SJSA1 (cell line): ENCODE data around the gene GARNL3. TPM values are rescaled to one million over a fixed set of nuclear protein-coding genes. Genes with fewer than 3 reads are reported as not detected.
A peak's percentile ranks its signal among the peaks of the same experiment; 100 is the strongest.

ENCODE experiments used
- DNase-seq, 2 experiments: peaks; one replicate each; pipeline ENCODE4 v3.0.0-alpha.2; 2015 to 2020; ENCODE audit warnings: low spot score in 2 of 2, low read depth in 1 of 2
- H3K27ac ChIP-seq: fragments of 250-450 bp; sonication (Bioruptor Pico); 2 replicates; pipeline ENCODE4 v1.5.1; 2020; ENCODE audit warnings: mild to moderate bottlenecking, moderate library complexity
- H3K27me3 ChIP-seq: fragments of 250-450 bp; sonication (Bioruptor Pico); replicated peaks from 2 replicates; pipeline ENCODE4 v1.5.1; 2020; ENCODE audit warnings: mild to moderate bottlenecking, moderate library complexity
- H3K36me3 ChIP-seq: fragments of 250-450 bp; sonication (Bioruptor Pico); 2 replicates; pipeline ENCODE4 v1.5.1; 2020; ENCODE audit warnings: mild to moderate bottlenecking
- H3K4me1 ChIP-seq: fragments of 250-450 bp; sonication (Bioruptor Pico); replicated peaks from 2 replicates; pipeline ENCODE4 v1.6.1; 2021; ENCODE audit warnings: mild to moderate bottlenecking
- H3K4me3 ChIP-seq: fragments of 250-450 bp; sonication (Bioruptor Pico); 2 replicates; pipeline ENCODE4 v1.5.1; 2020; ENCODE audit warnings: mild to moderate bottlenecking
- H3K9me3 ChIP-seq: fragments of 250-450 bp; sonication (Bioruptor Pico); replicated peaks from 2 replicates; pipeline ENCODE4 v1.5.1; 2020; ENCODE audit warnings: mild to moderate bottlenecking
- total RNA-seq: library from RNA; depleted of rRNA; stranded (reverse); fragments of >200 nt; shearing (Covaris generic); gene quantifications from 2 replicates; pipeline ENCODE4 v1.2.3, GENCODE V29; 2014

GARNL3 gene
- total RNA-seq, 1 experiment from 2014 or later = 2.0 TPM

DNA sequence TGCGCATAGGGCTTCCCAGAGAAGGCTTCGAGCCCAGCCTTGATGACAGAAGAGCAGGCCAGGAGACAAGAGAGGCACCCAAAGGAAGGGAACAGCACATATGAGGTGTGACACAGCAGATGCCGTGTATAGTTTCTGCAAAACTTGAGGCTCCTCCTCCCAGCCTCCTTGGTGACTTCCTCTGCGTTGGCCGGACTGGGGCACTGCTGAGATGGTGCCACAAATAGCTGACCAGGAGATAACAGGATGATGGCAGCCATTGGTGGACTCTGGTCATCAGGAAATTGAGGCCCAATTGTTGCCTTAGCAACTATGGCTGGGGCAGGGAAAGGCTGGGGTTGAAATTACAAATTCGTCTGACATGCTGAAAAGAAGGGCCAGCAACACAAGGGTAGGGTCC lies 154.8 kb downstream of the GARNL3 start:
- no peak overlapping the region for H3K4me3 ChIP-seq
- peaks cover 6% of the 10 kb centered on the region; the same call in 1 of the 2 replicates for H3K4me1 ChIP-seq
- no peak overlapping the region for H3K27ac ChIP-seq
- no peaks in the 10 kb centered on the region for H3K9me3 ChIP-seq
- H3K27me3 ChIP-seq = no peaks in the 10 kb centered on the region
- no peaks in the 10 kb centered on the region for H3K36me3 ChIP-seq
- no peak for DNase-seq

DNA sequence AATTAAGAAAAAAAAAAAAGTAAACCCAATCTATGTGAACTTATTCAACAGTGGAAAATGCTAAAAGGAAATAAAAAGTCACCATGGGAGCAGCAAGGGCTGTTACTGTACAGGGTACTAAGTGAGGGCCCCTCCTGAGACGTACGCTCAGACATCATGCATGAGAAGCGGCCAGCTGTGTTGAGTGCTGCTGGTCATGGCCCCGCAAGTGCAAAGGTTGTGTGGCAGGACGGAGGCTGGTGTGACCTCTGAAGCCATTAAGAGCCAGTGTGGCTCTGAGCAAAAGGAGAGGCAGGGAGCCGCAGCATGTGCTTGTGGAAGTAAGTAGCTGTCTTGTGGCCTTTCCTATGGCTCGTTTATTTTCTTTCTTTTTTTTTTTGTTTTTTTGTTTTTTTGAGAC lies 156.5 kb downstream of the GARNL3 start:
- Histone ChIP-seq H3K9me3 (no peaks in the 10 kb centered on the region), H3K36me3 (no peaks in the 10 kb centered on the region), H3K4me1 (peaks cover 17% of the 10 kb centered on the region), H3K27me3 (no peaks in the 10 kb centered on the region), H3K27ac (no peak overlapping the region), H3K4me3 (no peak overlapping the region)
- no peak for DNase-seq

DNA sequence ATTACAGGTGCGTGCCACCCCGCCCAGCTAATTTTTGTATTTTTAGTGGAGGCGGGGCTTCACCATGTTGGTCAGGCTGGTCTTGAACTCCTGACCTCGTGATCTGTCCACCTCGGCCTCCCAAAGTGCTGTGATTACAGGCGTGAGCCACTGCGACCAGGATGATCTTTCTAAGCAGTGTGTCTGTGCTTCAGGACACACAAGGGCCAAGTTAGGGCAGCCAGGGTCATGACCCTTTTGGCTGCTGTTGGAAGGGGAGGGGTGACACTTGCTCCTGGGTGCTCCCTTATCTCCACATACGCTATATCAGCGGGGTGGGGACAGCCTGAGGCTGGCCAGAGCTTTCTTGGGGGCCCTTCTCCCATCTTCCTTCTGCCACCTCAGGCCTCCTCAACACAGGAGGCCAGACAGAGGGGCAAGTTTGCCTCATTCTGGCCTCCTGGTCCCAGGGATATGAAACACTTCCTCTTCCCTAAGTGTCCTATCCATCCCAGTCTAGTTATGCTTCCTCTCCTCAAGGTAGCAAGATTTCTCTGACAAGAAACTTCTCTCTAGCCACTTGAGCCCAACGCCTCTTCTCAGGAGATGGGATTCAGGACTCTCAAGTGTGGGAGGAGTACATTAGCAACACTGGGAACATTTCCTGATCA lies 157.7 kb downstream of the GARNL3 start:
- Histone ChIP-seq H3K4me3 (no peak overlapping the region), H3K9me3 (no peaks in the 10 kb centered on the region), H3K27me3 (no peaks in the 10 kb centered on the region), H3K4me1 (peaks cover 17% of the 10 kb centered on the region), H3K27ac (no peak overlapping the region), H3K36me3 (peaks cover 5% of the 10 kb centered on the region; the same call in 1 of the 2 replicates)
- DNase-seq = no peak

DNA sequence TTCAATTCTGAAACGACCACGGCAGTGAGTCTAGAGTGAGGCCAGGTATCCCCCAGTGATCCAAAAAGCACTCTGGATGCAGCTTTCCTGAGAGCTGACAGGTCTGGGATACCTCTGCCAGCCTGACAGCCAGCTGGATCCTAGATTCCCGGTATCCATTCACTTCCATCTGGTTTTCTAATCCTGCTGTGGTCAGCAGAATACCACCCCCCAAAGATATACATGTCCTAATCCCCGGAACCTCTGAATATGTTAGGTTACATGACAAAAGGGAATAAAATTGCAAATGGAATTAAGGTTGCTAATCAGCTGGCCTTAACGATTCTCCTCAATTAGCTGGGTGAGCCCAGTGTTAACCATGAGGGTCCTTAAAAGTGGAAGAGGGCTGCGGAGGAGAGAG lies 158.2 kb downstream of the GARNL3 start:
- Histone ChIP-seq H3K4me3 (peak overlapping the region; percentile 75), H3K9me3 (no peaks in the 10 kb centered on the region), H3K4me1 (peaks cover 17% of the 10 kb centered on the region), H3K27ac (no peak overlapping the region), H3K27me3 (no peaks in the 10 kb centered on the region), H3K36me3 (peaks cover 5% of the 10 kb centered on the region; the same call in 1 of the 2 replicates)
- DNase-seq = no peak

DNA sequence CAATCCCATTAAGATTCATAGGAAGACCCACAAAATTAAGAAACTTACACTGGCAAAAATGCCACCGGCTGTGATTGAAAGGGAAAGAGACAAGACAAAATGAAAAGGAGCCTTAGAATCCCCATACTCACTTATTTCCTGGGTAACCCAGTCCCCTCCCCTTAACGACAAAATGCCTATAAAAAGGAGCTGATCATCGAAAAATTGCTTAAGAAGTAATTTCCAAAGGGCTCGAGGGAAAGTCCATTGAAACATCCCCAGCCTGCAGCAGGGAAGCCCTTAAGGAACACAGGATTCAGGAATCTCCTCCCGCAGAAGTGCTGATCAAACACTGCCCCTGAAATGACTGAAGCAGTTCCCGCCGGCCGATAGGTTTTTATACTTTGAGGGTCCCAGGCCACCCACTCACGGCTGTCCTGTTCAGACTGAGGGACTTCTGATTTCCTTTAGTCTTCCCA lies 158.9 kb downstream of the GARNL3 start:
- no peak for DNase-seq
- no peaks in the 10 kb centered on the region for H3K27me3 ChIP-seq
- peaks cover 17% of the 10 kb centered on the region for H3K4me1 ChIP-seq
- H3K9me3 ChIP-seq = no peaks in the 10 kb centered on the region
- peak overlapping the region; percentile 46 for H3K27ac ChIP-seq
- H3K4me3 ChIP-seq = peak overlapping the region; percentile 75
- H3K36me3 ChIP-seq = peaks cover 9% of the 10 kb centered on the region; the same call in 1 of the 2 replicates

DNA sequence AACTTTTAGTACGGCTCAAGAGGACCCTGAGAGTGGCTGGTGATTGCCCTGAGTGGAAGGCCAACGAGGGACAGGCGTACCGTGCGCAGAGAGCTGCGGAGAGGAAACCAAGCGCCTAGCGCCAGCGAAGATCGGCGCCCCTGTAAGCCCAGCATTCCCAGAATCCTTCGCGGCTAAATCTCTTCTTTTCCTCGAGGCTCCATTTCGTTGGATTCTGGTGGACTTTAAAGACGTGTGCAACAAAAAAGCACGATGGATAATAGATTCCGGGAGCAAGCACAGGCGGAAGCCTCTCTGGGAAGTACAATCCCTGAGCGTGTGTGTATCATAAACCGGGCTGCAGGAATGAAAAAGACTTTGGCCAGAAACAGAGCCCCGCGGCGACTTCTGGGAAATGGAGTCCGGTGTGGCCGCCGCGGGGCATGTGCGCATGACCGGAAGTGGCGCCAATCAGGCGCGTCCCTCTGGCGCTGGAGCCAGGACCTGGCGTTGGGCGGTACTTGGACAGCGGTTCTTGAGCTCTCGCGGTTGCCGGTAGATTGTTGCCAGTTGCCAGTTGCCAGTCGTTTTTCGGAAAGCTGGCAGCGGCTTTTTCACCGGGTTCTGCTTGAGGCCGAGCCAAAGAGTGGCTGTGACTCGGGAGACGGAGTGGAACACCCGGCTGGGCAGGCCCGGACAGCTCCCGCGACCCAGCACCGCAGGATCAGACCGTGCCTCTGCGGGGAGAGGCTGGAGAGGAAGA lies 159.5 kb downstream of the GARNL3 start, which contains the start of gene ZNF79:
TSS of gene ZNF79 (plus strand) at position 449 of the 742 bp plus-strand sequence. CDS start 406 bp downstream, outside the sequence.
- Histone ChIP-seq H3K27ac (peak within 1 kb of the TSS; percentile 46), H3K27me3 (no peaks in the 10 kb centered on the region), H3K4me1 (peaks cover 17% of the 10 kb centered on the region), H3K4me3 (peak within 1 kb of the TSS; percentile 75), H3K36me3 (peaks cover 15% of the 10 kb centered on the region; the same call in 1 of the 2 replicates), H3K9me3 (no peaks in the 10 kb centered on the region)
- peak; percentile 91 to 93 for DNase-seq

DNA sequence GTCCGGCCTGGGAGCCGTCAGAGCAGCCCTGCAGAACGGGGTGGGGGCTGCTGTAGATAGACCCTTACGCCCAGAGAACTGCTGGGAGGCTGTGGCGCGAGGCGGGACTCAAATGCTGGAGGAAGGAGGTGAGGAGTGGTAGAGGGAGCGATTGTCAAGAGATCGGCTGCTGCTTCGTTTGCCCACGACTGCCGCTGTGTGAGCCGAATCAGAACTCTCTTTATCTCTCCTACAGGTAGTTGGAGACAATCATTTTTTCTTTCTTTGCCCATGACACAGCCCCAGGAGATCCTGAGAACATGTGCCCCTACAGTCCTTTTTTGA lies 160.1 kb downstream of the GARNL3 start:
- Histone ChIP-seq H3K27me3 (no peaks in the 10 kb centered on the region), H3K9me3 (no peaks in the 10 kb centered on the region), H3K36me3 (peaks cover 16% of the 10 kb centered on the region; the same call in 1 of the 2 replicates), H3K27ac (peak overlapping the region; percentile 46), H3K4me1 (peaks cover 17% of the 10 kb centered on the region), H3K4me3 (peak overlapping the region; percentile 75)
- DNase-seq = no peak

DNA sequence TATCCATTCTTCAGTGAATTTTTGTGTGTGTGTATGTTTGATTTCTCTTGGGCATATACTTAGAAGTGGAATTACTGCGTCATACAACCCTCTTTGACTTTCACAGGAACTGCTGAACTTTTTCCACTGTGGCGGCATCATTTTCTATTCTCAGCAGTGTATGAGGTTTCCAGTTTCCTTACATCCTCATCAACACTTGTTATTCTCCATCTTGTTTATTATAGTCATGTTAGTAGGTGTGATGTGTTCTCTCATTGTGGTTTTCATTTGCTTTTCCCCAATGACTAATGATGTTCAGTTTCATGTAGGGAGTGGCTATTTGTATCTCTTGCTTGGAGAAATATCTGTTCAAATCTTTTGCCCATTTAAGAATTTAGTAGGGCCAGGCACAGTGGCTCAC lies 162.2 kb downstream of the GARNL3 start:
- DNase-seq = no peak
- Histone ChIP-seq H3K36me3 (peaks cover 28% of the 10 kb centered on the region), H3K27me3 (no peaks in the 10 kb centered on the region)

DNA sequence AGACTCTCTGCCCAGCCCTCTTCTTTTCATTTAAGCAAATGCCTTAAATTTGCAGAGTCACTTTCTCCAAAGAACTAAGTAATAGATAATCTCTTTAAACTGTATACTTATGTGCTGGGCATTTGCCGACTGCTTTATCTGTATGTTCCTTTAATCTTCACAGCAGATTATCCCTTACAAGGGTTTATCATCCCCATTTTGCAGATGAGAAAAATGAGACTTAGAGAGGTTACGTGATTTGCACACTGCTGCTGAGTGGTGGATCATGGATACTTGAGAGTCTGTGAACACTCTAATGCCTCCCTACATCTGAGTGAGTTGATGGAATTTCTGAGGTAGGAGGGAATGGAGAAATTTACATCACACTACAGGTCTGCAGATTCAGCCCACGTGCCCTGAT lies 163.8 kb downstream of the GARNL3 start:
- Histone ChIP-seq H3K27ac (no peak overlapping the region), H3K36me3 (peaks cover 28% of the 10 kb centered on the region), H3K4me1 (peaks cover 11% of the 10 kb centered on the region), H3K27me3 (no peaks in the 10 kb centered on the region), H3K4me3 (no peak overlapping the region), H3K9me3 (no peaks in the 10 kb centered on the region)
- no peak for DNase-seq

More for the DNA sequence above, 162.2 kb downstream of the GARNL3 start:
- no peaks in the 10 kb centered on the region for H3K9me3 ChIP-seq
- H3K4me3 ChIP-seq = no peak overlapping the region
- no peak overlapping the region for H3K27ac ChIP-seq
- H3K4me1 ChIP-seq = peaks cover 17% of the 10 kb centered on the region

DNA sequence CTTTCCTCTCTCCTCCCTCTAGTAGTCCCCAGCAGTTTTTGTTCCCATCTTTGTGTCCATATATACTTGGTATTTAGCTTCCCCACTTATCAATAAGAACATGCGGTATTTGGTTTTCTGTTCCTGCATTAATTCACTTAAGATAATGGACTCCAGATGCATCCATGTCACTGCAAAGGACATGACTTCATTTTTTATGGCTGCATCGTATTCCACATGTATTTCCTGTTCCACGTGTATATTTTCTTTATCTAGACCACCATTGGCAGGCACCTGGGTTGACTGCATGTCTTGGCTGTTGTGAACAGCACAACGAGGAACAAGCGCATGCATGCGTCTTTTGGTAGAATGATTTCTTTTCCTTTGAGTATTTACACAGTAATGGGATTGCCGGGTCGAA lies 165.8 kb downstream of the GARNL3 start:
- no peak overlapping the region for H3K27ac ChIP-seq
- no peak overlapping the region for H3K4me3 ChIP-seq
- no peak for DNase-seq
- peaks cover 5% of the 10 kb centered on the region for H3K4me1 ChIP-seq
- H3K9me3 ChIP-seq = no peaks in the 10 kb centered on the region
- peaks cover 48% of the 10 kb centered on the region for H3K36me3 ChIP-seq
- no peaks in the 10 kb centered on the region for H3K27me3 ChIP-seq

DNA sequence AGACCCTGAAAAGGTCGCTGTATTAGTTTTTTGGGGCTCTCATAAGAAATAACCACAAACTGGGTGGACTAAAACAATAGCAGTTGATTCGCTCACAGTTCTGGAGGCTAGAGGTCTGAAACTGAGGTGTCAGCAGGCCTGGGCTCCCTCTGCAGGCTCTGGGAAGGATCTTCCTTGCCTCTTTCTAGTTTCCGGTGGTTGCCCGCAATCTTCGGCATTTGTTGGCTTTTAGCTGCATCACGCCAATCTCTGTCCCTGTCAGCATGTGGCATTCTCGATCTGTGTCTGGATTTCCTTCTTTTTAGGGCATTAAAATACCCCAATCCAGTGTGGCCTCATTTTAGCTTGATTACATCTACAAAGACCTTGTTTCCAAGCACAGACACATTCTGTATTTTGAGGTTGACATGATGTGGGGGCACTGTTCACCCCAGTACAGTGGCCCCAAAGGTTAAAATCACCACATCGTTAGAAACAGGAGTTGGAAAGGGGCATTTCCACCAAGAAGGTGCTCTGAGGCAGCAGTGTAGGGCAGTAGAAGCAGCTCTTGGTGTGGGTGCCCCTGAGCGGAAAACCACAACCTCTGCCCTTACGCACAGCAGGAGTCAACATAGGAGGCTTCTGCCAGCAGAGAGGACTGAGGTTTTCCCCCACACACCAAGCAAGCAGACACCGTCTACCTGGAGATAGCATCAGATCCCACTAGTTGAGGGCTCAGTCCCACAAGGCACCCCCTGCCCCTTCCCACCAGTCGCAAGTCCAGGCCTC lies 173.1 kb downstream of the GARNL3 start:
- Histone ChIP-seq H3K4me1 (no peaks in the 10 kb centered on the region), H3K27me3 (no peaks in the 10 kb centered on the region), H3K4me3 (no peak overlapping the region), H3K27ac (no peak overlapping the region), H3K9me3 (no peaks in the 10 kb centered on the region), H3K36me3 (peaks cover 88% of the 10 kb centered on the region)
- DNase-seq = no peak

DNA sequence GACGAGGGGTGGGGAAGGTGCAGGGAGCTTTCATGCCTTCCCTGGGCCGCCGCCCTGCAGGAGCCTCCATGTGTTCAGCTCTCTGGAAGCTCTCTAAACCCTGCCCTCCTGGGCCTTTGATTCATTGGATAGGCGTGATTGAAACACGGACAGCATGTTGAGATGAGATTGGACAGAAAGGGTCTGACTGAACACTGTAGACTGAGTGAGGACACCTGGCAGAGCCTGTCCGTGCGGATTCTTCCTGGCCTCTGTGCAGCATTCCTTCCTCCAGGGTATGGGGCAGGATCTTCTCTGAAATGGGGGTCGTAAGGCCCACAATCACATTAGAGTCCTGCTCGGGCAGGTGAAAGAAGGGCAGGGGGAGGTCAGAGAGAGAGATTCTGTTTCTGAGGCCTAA lies 173.8 kb downstream of the GARNL3 start:
- Histone ChIP-seq H3K36me3 (peaks cover 94% of the 10 kb centered on the region), H3K9me3 (peaks cover under 1% of the 10 kb centered on the region; the same call in 1 of the 2 replicates), H3K4me3 (no peak overlapping the region), H3K27me3 (no peaks in the 10 kb centered on the region), H3K27ac (no peak overlapping the region), H3K4me1 (no peaks in the 10 kb centered on the region)
- no peak for DNase-seq
